Measurements from ENCODE around the gene IFTAP. TPM values are rescaled to one million over a fixed set of nuclear protein-coding genes. Genes with fewer than 3 reads are reported as not detected.

IFTAP gene
- total and polyA plus RNA-seq, 2 donors (not counting 3 experiments of a cell fraction or from before 2014, with no cell fraction given) = 15.8 to 19.6 TPM

DNA sequence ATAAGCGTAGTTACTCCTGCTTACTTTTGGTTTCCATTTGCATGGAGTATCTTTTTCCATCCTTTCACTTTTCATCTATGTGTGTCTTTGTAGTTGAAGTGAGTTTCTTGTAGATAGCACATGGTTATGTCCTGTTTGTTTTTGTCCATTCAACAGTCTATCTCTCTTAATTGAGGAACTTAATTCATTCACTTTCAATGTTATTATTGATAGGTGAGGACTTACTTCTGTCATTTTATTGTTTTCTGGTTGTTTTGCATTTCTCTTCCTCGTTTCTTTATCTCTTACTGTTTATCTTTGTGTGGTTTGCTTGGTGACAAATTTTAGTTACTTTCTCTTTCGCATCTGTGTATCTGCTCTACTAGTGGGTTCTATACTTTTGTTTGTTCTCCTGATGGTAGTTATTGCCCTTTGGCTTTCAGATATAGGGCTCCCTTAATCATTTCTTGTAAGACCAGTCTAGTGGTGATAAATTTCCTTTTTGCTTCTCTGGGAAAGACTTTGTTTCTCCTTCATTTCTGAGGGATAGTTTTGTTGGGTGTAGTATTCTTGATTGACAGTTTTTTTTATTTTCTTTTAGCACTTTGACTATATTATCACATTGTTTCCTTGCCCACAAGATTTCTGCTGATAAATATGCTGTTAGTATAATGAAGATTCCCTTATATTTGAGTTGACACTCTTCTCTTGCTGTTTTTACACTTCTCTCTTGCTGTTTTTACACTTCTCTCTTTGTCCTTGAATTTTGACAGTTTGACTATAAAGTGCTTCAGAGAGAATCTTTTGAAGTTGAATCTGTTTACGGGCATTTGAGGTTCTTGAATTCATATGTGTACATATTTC lies 35.5 kb upstream of the IFTAP start:
- no peaks in the 10 kb centered on the region for H3K79me2 ChIP-seq (ENCODE audit: control insufficient read depth, insufficient read depth, low read length)
- no peak overlapping the region for H3K4me3 ChIP-seq (replicated peaks in 1 of 3; ENCODE audit: insufficient read depth in 1 of 3, low read depth in 1 of 3, low read length in 3 of 3)
- no peaks in the 10 kb centered on the region for H3K36me3 ChIP-seq (ENCODE audit: control insufficient read depth in 2 of 2, extremely low read depth in 1 of 2, insufficient read depth in 2 of 2, low read length in 2 of 2)
- no peaks in the 10 kb centered on the region for H3K4me1 ChIP-seq (ENCODE audit: control insufficient read depth, extremely low read depth, insufficient read depth, low read length)
- H3K27me3 ChIP-seq (ENCODE audit: control insufficient read depth in 2 of 2, insufficient read depth in 2 of 2, low read length in 2 of 2) = peaks cover 0 to 12% of the 10 kb centered on the region in 2 experiments
- H2AFZ ChIP-seq (ENCODE audit: low read depth, low read length) = no peak overlapping the region
- FAIRE-seq (no peak), DNase-seq (ENCODE audit: low read depth, low spot score) (no peak)
- BruUV-seq (replicated peaks) = no TSS peak
- TF ChIP-seq POLR2A (IDR thresholded peaks at IDR 0.05; ENCODE audit: low read depth, low read length) (no peak), EZH2 (IDR thresholded peaks at IDR 0.05; ENCODE audit: borderline replicate concordance, low read depth, low read length, severe bottlenecking) (no peak), POLR2AphosphoS5 (IDR thresholded peaks at IDR 0.05; ENCODE audit: insufficient read depth, low read depth, low read length) (no peak), MYC (IDR thresholded peaks at IDR 0.05; ENCODE audit: low read depth, low read length) (no peak), JUN (IDR thresholded peaks at IDR 0.05; ENCODE audit: borderline replicate concordance, insufficient read depth, insufficient read length, low read depth) (no peak), GATA2 (IDR thresholded peaks at IDR 0.05; ENCODE audit: insufficient read depth, insufficient read length, low read depth, low read length) (no peak), FOS (IDR thresholded peaks at IDR 0.05; ENCODE audit: borderline replicate concordance, insufficient read depth, low read length) (no peak)
- TF ChIP-seq, protein P1, sequence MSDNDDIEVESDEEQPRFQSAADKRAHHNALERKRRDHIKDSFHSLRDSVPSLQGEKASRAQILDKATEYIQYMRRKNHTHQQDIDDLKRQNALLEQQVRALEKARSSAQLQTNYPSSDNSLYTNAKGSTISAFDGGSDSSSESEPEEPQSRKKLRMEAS (IDR thresholded peaks at IDR 0.05; ENCODE audit: insufficient read depth, insufficient read length) = no peak
- TF ChIP-seq, protein P2, sequence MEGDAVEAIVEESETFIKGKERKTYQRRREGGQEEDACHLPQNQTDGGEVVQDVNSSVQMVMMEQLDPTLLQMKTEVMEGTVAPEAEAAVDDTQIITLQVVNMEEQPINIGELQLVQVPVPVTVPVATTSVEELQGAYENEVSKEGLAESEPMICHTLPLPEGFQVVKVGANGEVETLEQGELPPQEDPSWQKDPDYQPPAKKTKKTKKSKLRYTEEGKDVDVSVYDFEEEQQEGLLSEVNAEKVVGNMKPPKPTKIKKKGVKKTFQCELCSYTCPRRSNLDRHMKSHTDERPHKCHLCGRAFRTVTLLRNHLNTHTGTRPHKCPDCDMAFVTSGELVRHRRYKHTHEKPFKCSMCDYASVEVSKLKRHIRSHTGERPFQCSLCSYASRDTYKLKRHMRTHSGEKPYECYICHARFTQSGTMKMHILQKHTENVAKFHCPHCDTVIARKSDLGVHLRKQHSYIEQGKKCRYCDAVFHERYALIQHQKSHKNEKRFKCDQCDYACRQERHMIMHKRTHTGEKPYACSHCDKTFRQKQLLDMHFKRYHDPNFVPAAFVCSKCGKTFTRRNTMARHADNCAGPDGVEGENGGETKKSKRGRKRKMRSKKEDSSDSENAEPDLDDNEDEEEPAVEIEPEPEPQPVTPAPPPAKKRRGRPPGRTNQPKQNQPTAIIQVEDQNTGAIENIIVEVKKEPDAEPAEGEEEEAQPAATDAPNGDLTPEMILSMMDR (IDR thresholded peaks at IDR 0.05; ENCODE audit: extremely low read depth in 1 of 2, insufficient read depth in 1 of 2, low read depth in 1 of 2, low read length in 2 of 2) = no peak
- ChIA-PET CTCF (no interaction called here), POLR2A (no interaction called here)
- no peak overlapping the region for H3K9ac ChIP-seq (replicated peaks; ENCODE audit: extremely low read depth, insufficient read depth, low read length)
- no peaks in the 10 kb centered on the region for H3K9me3 ChIP-seq (replicated peaks; ENCODE audit: control insufficient read depth, insufficient read depth, low read length)
- intact Hi-C loops (cut with micrococcal nuclease) (no loop called here), dilution Hi-C loops (cut with MboI; ENCODE audit: extremely low pct_ligation_motif_present, low sequenced_read_pairs) (no loop called here)
- no peaks in the 10 kb centered on the region for H3K9me1 ChIP-seq (replicated peaks; ENCODE audit: control insufficient read depth, extremely low read depth, insufficient read depth, low read length)
- no peak overlapping the region for H3K27ac ChIP-seq (ENCODE audit: insufficient read depth, low read depth, low read length)
- no peaks in the 10 kb centered on the region for H4K20me1 ChIP-seq (replicated peaks; ENCODE audit: control insufficient read depth, extremely low read depth, insufficient read depth, low read length)
- no peak overlapping the region for H3K4me2 ChIP-seq (ENCODE audit: insufficient read depth, low read length)

Data from endothelial cell of umbilical vein (primary cell).